Stimulated activated CD4-positive, alpha-beta T cell treated with anti-CD3 and anti-CD28 coated beads, Interleukin-15, amount 100 ng/mL, for 24 hours (primary cell): ENCODE results near the gene PRKX.
"Not testable (repeated sequence)": the region's sequence is repeated elsewhere in the genome, so short reads cannot be mapped to it uniquely, and the experiment has no call there.

Source experiments
- DNase-seq: peaks from one replicate; pipeline ENCODE4 v3.0.0-alpha.2; 2020

The PRKX gene

GRCh38 chrX:3713225-3713936, at the start of gene PRKX:
PRKX (minus strand) TSS chrX:3713649; CDS start chrX:3713253, 396 bp downstream.
- DNase-seq = peak; percentile 70

DNA sequence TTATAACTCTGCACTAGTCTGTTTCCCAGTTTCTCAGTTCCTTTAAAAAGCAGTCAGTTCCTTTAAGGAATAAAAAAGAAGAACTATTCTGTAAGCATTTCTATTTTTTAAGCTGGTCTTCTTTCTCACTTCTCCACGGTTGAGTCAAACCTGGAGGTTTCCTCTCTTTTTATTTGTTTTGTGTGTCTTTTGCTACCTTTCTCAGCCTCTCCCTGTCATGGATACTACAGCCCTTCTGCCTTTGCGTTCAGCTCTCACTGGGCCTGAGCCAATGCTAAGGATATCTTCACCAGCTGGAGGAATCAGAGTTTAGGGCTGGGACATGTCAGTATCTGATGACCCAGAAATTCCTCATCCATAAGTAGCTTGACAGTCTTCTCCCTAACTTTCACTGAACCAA, 49.7 kb upstream of the PRKX start:
- no peak for DNase-seq

GRCh38 chrX:3757510-3758025, 44.1 kb upstream of the PRKX start:
- no peak for DNase-seq

DNA sequence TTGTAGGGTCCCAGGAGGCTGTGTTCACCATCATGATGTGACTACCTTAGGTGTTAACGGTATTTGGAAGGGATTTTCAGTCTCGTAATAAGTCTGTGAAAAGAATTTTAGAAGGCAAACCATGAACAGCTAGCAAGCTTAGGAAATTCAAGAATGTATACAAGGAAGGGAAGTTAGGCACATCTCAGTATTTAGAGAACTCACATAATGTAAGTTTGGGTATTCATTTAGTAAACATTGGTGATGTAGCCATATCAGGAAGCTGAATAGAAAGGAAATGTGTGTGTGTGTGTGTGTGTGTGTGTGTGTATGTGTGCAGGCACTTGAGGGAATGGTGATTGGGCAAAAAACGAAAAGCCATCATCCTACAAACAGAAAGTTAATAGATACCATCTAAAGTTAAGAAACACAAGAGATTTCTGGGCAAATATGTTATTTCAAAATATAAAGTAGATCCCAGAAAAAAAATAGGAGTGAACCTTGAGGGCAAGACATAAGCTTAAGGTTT, 34.7 kb upstream of the PRKX start:
- no peak for DNase-seq

DNA sequence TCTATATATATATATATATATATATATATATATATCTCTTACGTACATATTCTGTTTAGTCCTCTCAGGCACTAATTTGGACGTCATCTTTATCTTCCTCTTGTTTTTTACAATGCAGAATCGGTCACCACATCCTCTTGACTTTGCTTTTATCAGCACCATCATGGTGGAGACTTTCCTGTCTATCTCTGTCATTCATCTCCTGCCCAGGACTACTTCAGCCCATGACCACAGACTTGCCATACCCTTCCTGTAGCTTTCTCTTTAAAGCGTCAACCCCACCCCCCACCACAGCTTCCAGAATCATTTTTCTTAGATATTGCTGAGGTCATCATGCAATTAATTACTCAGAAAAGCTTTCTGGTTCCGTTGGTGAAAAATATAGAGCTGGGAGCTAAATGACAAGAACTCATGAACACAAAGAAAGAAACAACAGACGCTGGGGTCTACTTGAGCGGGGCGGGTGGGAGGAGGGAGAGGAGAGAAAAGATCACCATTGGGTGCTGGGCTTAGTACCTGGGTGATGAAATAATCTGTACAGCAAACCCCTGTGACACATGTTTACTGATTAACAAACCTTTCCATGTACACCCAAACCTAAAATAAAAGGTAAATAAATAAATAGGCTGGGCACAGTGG, 30.5 kb upstream of the PRKX start:
- peak; percentile 39 for DNase-seq

GRCh38 chrX:3740946-3741345, 27.5 kb upstream of the PRKX start:
- DNase-seq = not testable (repeated sequence)

- no peak for DNase-seq
Observed at GRCh38 chrX:3738509-3738908, 25.1 kb upstream of the PRKX start.

DNA sequence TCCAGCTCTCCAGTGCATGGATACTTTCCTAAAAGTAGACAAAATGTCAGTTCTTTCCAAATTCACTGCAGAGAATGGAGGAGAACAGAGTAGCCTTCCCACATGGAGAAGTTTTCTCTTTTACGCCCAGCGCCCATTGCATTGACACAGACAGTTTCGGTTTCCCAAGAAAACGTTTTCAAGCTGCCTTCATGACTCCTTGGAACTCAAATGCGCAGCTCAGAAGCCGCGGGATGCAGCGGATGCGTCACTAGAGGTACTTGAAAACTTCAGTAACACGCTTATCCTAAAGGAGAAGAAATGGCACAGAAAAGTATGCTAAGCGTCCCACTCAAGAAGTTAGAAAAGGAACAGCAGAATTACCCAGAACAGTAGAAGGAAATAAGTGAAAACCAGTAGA, 23.1 kb upstream of the PRKX start:
- not testable (repeated sequence) for DNase-seq

DNA sequence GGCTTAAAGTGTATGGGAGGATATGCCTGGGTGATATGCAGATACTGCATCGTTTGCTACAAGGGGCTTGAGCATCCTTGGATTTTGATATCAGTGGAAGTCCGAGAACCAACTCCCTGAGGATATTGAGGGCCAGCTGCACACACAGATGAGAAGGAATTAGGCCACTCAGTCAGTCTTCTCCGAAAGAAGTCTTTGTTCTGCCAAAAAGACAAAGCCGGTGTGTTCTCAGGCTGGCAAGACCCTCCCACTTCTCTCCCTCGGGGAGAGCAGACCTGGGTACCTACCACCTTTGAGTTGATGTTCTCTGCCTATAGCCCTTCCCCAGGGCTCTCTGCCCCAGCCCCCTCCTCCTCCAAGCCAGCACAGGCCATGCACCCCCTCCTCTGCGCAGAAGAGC, 22.4 kb upstream of the PRKX start:
- not testable (repeated sequence) for DNase-seq

DNA sequence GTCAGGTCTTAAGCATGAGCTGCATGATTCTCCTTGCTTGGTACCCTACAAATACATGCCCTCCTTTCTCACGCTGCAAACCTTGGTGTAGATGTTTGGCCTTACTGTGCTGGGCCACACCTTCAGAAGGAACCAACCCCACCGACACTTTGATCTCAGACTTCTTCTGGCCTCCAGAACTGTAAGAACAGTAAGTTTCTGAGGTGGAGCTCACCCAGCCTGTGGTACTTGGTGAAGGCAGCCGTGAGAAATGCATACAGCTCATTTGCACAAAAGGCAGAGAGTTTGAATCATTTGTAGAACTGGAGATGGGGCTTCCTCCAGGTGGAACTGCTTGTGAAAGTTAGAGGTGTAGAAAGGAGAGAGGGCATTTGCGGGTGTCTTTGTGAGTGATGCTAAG, 21.0 kb upstream of the PRKX start:
- DNase-seq = not testable (repeated sequence)

DNA sequence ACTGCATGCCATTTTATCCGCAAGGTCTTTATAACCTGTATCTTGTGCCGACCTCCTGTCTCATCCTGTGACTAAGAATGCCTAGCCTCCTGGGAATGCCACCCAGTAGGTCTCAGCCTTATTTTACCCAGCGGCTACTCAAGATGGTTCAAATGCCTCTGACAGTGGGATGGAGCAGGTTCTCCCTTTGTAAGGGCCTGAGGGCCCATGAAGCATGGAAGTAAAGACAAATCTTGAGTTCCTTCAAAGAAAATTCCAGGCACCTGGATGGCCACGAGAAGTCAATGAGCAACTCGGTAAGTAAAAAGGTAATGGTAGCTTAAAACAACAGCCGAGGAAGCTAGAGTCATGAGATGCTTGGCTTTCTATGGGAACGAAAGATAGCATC, 19.6 kb upstream of the PRKX start:
- no peak for DNase-seq

DNA sequence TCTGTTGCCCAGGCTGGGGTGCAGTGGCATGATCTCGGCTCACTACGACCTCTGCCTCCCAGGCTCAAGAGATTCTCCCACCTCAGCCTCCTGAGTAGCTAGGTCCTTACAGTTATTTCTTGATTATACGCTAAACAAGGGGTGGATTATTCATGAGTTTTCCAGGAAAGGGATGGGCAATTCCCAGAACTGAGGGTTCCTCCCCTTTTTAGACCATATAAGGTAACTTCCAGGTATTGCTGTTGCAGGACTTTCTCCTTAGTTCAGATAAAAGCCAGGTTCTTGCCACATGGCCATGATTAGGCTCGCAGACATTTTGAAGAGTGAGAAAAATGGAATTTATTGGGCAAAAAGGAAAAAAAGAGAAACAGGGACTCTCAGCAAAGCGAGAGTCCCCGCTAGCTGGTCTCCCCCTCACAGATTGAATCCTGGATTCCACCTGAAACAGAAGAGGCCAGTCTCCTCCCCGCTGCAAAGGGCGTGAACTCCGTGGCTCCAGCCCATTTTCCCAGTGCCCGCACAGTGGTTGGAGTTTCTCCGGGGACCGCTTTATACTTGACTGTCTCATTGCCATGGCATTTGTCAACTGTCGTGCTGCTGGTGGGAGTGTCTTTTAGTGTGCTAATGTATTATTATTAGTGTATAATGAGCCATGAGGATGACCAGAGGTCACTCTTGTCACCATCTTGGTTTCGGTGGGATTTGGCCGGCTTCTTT, 19.0 kb upstream of the PRKX start:
- DNase-seq = not testable (repeated sequence)

DNA sequence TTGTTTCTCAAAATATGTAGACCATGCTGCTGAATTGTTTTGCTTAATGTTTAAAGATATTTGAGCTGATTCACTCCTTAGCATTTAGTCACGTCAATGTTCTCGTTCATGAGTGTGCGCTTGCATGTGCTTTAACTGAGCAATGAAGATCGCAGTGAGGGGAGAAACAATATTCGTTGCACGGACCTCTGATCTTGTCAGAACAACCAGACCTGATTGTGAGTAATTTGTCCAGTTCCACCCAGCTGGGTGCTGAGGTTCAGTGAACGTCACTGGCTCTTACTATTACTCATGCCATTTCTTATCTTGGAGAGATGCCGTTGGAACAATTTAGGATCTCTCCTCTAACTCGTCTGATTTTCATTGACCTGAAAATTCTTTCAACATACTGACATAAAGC, 15.0 kb upstream of the PRKX start:
- DNase-seq = no peak

- DNase-seq = not testable (repeated sequence)
Observed at GRCh38 chrX:3723460-3723859, 10.0 kb upstream of the PRKX start.

DNA sequence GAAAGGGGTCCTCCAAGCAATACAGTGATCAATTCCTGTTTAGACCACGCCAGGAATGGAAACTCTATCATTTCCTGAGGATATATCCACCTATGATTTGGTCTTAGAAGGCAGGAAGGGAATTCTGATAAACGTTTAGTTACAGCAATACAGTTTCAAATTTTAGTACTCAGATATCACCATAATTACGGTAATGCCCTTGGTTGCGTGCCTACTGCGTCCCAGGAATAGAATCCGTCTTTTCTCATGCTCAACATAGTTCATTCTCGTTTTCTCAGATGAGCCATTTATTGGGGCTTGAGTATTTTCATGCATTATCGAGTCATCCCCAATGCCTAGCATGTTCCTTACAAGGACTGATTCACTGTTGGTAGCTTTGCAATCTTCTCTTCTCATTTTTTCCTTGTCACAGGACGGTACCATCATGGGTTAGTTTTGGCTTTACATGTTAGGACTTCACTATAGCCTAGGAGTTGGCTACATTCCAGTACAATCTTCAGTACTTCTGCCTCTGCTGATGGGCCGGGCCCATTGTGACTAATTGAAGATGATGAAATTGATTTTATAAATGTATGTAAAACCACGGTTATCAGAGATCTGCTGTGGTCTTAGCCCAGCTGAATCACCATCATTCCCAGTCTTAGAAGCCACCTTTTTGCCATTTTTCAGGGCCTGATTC, 4.4 kb upstream of the PRKX start:
- DNase-seq = no peak

DNA sequence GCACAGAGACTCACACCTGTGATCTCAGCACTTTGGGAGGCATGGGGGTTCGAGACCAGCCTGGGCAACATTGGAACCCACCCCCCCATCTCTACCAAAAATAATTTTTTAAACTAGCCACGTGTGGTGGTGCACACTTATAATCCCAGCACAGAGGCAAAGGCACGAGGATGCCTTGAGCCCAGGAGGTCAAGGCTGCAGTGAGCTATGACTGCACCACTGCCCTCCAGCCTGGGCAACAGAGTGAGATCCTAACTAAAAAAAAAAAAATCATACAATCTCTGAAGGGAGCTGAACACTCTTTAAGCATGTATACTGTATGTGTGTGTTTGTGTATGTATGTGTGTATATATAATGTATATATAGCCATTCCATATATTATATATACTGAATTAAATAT, 2.5 kb upstream of the PRKX start:
- no peak for DNase-seq

DNA sequence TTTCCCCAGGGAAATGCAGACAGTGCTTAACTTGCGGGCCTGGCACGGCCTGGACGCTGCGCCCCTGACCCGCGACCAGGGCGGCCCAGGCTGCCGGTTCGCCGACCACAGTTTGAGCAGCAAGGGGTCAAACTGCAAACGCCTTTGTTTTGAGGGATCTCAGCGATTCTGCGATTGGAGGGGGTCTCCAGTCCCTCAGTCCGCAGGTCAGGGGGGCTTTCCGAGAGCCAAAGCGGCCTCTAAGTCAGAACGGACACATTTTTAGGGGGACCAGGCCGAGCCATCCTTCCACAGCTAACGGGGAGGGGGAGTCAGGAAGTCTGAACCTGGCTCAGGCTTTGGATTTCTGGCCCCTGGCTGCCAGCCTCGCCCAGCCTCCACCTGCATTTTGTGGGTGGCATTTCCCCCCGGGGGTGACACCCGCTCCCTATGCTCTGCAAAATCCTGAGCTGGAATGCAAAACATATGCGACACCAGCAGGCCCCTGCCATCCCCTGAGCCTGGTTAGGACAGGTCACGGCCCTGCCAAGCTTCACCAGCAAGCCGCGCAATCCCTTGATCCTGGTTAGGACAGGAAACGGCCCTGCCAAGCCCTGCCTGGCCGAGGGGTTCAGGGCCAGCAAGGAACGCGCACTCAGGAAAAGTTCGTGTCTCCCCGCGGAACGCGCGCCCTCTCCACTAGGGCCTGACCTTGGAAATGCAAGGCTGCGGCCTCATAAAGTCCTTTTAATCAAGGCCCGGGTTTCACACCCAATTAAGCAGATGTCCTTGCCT, 1.4 kb upstream of the PRKX start:
- DNase-seq = not testable (repeated sequence)

- peak; percentile 12 for DNase-seq
Observed at GRCh38 chrX:3713937-3714434, 537 bp upstream of the PRKX start.

- no peak for DNase-seq
Observed at GRCh38 chrX:3712870-3713224, 602 bp downstream of the PRKX start.

GRCh38 chrX:3712051-3712869, 1.2 kb downstream of the PRKX start:
- DNase-seq = peak; percentile 12

DNA sequence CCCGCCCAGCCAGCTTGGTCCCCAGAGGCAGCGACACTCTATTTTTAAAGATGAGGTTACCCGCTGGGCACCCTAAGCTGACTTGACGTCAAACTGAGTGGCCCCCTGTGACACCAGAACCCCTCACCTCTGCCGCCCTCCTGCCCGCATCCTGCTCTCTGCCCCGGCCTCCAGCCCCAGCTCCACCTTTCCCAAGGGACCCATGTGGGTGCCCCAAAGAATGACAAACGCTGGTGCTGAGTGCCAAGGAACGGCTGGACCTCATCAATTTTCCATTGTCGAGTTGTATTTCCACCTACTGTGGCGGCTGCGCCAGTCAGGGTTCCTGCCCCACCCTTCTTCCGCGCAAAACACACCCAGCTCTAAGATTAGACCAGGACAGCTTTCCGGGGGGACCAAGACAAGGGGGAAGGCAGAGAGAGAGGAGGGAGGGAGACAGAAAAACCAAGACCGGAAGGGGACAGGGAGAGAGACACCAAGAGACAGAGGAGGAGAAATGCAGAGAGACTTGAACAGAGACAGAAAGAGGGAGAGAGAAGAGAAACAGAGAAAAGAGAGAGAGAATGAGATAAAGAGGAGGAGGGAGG, 2.0 kb downstream of the PRKX start:
- peak; percentile 27 for DNase-seq
